ENCODE results near the gene CSTF1.

- TF ChIP-seq, protein P1, sequence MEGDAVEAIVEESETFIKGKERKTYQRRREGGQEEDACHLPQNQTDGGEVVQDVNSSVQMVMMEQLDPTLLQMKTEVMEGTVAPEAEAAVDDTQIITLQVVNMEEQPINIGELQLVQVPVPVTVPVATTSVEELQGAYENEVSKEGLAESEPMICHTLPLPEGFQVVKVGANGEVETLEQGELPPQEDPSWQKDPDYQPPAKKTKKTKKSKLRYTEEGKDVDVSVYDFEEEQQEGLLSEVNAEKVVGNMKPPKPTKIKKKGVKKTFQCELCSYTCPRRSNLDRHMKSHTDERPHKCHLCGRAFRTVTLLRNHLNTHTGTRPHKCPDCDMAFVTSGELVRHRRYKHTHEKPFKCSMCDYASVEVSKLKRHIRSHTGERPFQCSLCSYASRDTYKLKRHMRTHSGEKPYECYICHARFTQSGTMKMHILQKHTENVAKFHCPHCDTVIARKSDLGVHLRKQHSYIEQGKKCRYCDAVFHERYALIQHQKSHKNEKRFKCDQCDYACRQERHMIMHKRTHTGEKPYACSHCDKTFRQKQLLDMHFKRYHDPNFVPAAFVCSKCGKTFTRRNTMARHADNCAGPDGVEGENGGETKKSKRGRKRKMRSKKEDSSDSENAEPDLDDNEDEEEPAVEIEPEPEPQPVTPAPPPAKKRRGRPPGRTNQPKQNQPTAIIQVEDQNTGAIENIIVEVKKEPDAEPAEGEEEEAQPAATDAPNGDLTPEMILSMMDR (IDR thresholded peaks at IDR 0.05; ENCODE audit: insufficient read depth, low read length, poor library complexity, severe bottlenecking) = no peak
- TF ChIP-seq EZH2phosphoT487 (conservative IDR thresholded peaks at IDR 0.05; ENCODE audit: low read length) = no peak
Observed at GRCh38 chr20:56342783-56343182, 49.7 kb upstream of the CSTF1 start.

Data from SU-DHL-6 (cell line).